ENCODE data around the gene PEAK1. TPM values are rescaled to one million over a fixed set of nuclear protein-coding genes. Genes with fewer than 3 reads are reported as not detected.

Gene PEAK1
- total RNA-seq, 1 donor from 2014 or later = 125 TPM

DNA sequence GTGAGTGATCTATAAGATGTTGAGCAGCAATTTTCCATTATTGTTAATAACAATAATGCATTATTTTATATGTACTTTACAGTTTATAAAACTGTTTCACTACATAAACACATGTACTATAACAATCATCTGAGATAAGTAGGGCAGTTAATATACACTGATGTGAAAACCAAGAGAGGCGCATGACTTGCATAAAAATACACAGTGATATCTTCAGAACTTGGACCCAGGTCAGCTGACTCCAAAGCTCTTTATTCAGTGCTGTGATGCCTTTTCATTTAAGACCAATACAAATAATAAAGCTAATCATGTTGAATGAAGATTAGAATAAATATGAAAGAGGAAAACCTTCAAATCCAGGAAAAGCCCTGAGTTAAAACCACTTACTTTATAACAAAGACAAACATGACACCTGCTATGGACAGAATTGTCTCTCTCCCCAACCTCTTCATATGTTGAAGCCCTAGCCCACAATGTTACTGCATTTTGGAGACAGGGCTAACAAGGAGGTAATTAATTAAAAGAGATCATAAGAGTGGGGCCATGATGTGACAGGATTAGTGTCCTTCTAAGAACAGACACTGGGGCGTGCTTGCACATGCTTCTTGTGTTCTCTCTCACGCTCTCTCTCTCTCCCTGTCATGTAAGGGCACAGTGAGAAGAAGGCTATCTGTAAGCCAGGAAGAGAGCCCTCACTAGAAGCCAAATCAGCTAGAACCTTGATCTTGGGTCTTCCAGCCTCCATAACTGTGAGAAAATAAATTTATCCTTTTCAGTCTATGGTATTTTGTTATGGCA, 293.2 kb downstream of the PEAK1 start:
- TF ChIP-seq, protein P1, sequence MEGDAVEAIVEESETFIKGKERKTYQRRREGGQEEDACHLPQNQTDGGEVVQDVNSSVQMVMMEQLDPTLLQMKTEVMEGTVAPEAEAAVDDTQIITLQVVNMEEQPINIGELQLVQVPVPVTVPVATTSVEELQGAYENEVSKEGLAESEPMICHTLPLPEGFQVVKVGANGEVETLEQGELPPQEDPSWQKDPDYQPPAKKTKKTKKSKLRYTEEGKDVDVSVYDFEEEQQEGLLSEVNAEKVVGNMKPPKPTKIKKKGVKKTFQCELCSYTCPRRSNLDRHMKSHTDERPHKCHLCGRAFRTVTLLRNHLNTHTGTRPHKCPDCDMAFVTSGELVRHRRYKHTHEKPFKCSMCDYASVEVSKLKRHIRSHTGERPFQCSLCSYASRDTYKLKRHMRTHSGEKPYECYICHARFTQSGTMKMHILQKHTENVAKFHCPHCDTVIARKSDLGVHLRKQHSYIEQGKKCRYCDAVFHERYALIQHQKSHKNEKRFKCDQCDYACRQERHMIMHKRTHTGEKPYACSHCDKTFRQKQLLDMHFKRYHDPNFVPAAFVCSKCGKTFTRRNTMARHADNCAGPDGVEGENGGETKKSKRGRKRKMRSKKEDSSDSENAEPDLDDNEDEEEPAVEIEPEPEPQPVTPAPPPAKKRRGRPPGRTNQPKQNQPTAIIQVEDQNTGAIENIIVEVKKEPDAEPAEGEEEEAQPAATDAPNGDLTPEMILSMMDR (IDR thresholded peaks at IDR 0.05) = no peak
- H3K9me3 Mint-ChIP-seq (ENCODE audit: unreplicated experiment) = peaks cover 6% of the 10 kb centered on the region
- no peak overlapping the region for H3K4me3 Mint-ChIP-seq (ENCODE audit: unreplicated experiment)
- no peak overlapping the region for H3K27ac Mint-ChIP-seq (ENCODE audit: unreplicated experiment)
- peaks cover 14% of the 10 kb centered on the region for H3K4me1 Mint-ChIP-seq (ENCODE audit: unreplicated experiment)
- no peaks in the 10 kb centered on the region for H3K27me3 Mint-ChIP-seq (ENCODE audit: unreplicated experiment)
- no peak for DNase-seq (ENCODE audit: extremely low spot score, unreplicated experiment)
- peaks cover 14% of the 10 kb centered on the region for H3K36me3 Mint-ChIP-seq (ENCODE audit: unreplicated experiment)

DNA sequence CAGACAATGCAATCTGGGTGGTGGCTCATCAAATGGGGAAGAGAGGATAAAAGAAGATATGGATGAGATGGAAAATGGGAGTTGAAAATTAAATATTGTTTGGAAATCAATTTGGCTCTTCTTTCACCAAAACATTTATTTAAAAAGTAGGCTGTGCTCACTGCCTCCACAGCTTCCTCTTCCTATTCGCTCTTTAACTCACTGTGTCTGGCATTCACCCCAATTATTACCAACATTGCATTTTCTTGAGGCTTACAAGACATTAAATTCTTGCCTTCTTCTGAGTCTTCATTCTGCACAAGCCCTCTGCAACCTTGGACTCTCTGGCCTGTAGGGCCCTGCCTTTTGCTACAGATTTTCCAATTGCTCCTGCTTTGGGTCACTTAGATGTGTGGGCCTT, 296.1 kb downstream of the PEAK1 start:
- Mint-ChIP-seq H3K4me3 (ENCODE audit: unreplicated experiment) (no peak overlapping the region), H3K4me1 (ENCODE audit: unreplicated experiment) (peaks cover 32% of the 10 kb centered on the region), H3K27ac (ENCODE audit: unreplicated experiment) (no peak overlapping the region), H3K36me3 (ENCODE audit: unreplicated experiment) (peaks cover 14% of the 10 kb centered on the region), H3K9me3 (ENCODE audit: unreplicated experiment) (peaks cover 11% of the 10 kb centered on the region), H3K27me3 (ENCODE audit: unreplicated experiment) (no peaks in the 10 kb centered on the region)
- TF ChIP-seq, protein P1 (IDR thresholded peaks at IDR 0.05) = no peak
- DNase-seq (ENCODE audit: extremely low spot score, unreplicated experiment) = no peak

DNA sequence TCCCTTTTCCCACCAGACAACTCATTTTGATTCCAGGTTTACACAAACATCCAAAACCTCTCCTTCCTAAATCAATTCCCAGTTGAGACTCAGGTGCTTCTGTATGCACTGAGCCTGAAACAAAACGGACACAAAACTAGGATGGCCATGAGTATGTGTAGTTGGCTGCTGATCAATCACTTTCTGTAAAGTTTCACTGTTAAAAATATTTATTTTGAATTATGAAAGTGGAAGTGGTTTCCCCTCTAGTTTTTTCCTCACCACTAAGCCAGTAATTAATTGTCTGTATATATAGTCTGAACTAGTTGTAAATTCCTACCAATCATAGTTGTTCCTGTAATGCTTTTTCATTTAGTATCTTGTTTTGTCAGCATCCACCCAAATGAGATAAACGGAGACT, 297.3 kb downstream of the PEAK1 start:
- TF ChIP-seq, protein P1 (IDR thresholded peaks at IDR 0.05) = no peak
- no peak overlapping the region for H3K4me3 Mint-ChIP-seq (ENCODE audit: unreplicated experiment)
- peaks cover 41% of the 10 kb centered on the region for H3K4me1 Mint-ChIP-seq (ENCODE audit: unreplicated experiment)
- peak overlapping the region; percentile 9 for H3K27ac Mint-ChIP-seq (ENCODE audit: unreplicated experiment)
- H3K9me3 Mint-ChIP-seq (ENCODE audit: unreplicated experiment) = peaks cover 11% of the 10 kb centered on the region
- peaks cover 10% of the 10 kb centered on the region for H3K36me3 Mint-ChIP-seq (ENCODE audit: unreplicated experiment)
- DNase-seq (ENCODE audit: extremely low spot score, unreplicated experiment) = no peak
- H3K27me3 Mint-ChIP-seq (ENCODE audit: unreplicated experiment) = no peaks in the 10 kb centered on the region

DNA sequence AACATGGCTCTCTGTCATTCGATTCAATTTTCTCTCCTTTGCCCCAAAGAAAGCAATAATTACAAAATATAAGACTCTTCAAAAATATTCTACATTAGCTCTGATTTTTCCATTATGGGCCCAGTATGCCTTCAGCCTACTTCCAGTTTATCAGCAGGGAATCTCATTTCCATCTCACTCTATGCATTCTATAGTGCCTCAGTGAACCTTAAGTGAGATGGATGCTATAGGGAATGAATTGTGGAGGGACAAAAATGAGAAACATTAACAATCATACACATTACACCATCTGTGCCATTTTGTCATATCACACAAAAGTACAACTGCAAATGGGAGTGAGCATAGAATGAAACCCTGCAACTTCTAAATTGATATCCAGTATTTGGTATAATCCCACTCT, 298.3 kb downstream of the PEAK1 start:
- Mint-ChIP-seq H3K4me1 (ENCODE audit: unreplicated experiment) (peaks cover 39% of the 10 kb centered on the region), H3K36me3 (ENCODE audit: unreplicated experiment) (peaks cover 2% of the 10 kb centered on the region), H3K27me3 (ENCODE audit: unreplicated experiment) (no peaks in the 10 kb centered on the region), H3K27ac (ENCODE audit: unreplicated experiment) (no peak overlapping the region), H3K9me3 (ENCODE audit: unreplicated experiment) (peaks cover 11% of the 10 kb centered on the region), H3K4me3 (ENCODE audit: unreplicated experiment) (no peak overlapping the region)
- TF ChIP-seq, protein P1 (IDR thresholded peaks at IDR 0.05) = no peak
- DNase-seq (ENCODE audit: extremely low spot score, unreplicated experiment) = no peak

DNA sequence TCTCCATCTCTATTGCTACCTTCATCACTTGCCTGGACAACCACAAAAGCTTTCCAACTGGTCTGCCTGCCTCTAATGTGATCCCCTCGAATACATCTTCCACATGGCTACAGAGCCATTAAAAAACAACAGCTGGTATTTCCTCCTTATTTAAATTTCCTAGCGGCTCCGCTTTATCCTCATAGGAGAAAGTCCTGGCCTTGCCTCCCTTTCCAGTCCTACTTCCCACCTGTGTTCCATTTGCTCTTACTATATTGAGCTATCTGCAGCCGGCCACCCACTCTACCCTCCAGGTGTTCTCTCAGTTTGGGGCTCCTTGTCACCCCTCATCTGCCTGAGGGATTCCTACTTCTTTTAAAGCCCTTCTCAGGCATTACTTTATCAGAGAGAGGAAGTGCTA, 299.3 kb downstream of the PEAK1 start:
- no peaks in the 10 kb centered on the region for H3K27me3 Mint-ChIP-seq (ENCODE audit: unreplicated experiment)
- H3K27ac Mint-ChIP-seq (ENCODE audit: unreplicated experiment) = peak overlapping the region; percentile 79
- TF ChIP-seq, protein P1 (IDR thresholded peaks at IDR 0.05) = no peak
- H3K9me3 Mint-ChIP-seq (ENCODE audit: unreplicated experiment) = peaks cover 11% of the 10 kb centered on the region
- peaks cover 39% of the 10 kb centered on the region for H3K4me1 Mint-ChIP-seq (ENCODE audit: unreplicated experiment)
- H3K4me3 Mint-ChIP-seq (ENCODE audit: unreplicated experiment) = no peak overlapping the region
- no peak for DNase-seq (ENCODE audit: extremely low spot score, unreplicated experiment)
- H3K36me3 Mint-ChIP-seq (ENCODE audit: unreplicated experiment) = no peaks in the 10 kb centered on the region
